Left lung (tissue), 14 donors: ENCODE results near the gene DYNLRB2. TPM values are rescaled to one million over a fixed set of nuclear protein-coding genes. Genes with fewer than 3 reads are reported as not detected.

Experiments
- ATAC-seq: fragments of 200-7000 bp; cut with Tn5 transposase; one replicate; pipeline ENCODE4 v1.9.1; 2020; ENCODE audit warnings: moderate library complexity
- DNase-seq, 4 donors: peaks; one replicate each; pipeline ENCODE4 v3.0.0-alpha.2; 2013 to 2020
- H3K27ac ChIP-seq, 2 donors: fragments of 200-600 bp; sonication (generic) in 1 of 2; one replicate each; pipeline versions ENCODE4 v1.5.0 to v1.8.0; 2020 to 2021
- H3K27me3 ChIP-seq, 2 donors: fragments of 200-600 bp; sonication (generic) in 1 of 2; one replicate each; pipeline versions ENCODE4 v1.5.0 to v1.8.0; 2020 to 2021
- H3K36me3 ChIP-seq, 2 donors: fragments of 200-600 bp; sonication (generic) in 1 of 2; one replicate each; pipeline versions ENCODE4 v1.5.0 to v1.8.0; 2020 to 2021
- H3K4me1 ChIP-seq, 2 donors: fragments of 200-600 bp; one replicate each; pipeline ENCODE4 v1.8.0; 2021
- H3K4me3 ChIP-seq, 2 donors: fragments of 200-600 bp; sonication (generic) in 1 of 2; one replicate each; pipeline versions ENCODE4 v1.5.0 to v1.8.0; 2020 to 2021; ENCODE audit warnings: mild to moderate bottlenecking in 1 of 2
- H3K9me3 ChIP-seq, 2 donors: fragments of 200-600 bp; sonication (generic) in 1 of 2; one replicate each; pipeline versions ENCODE4 v1.5.0 to v1.8.0; 2020 to 2021
- CTCF ChIP-seq, 2 donors: fragments of 200-600 bp; sonication (generic) in 1 of 2; IDR thresholded peaks; one replicate each; pipeline versions ENCODE4 v1.5.0 to v1.8.0; 2021; ENCODE audit warnings: antibody characterized with exemption in 2 of 2
- intact Hi-C, 2 donors: fragments of 100-400 bp; cut with DNase I; formaldehyde crosslinking; loops; one replicate each; pipeline versions ENCODE4 v1.11.2 to v1.14.2; 2022
- long read RNA-seq, 12 donors: library from polyadenylated mRNA in 2 of 12; unstranded in 2 of 12; transcript quantifications; one replicate each; pipeline ENCODE4 v2.0.0 and lab custom pipeline, GENCODE V29; 2019 to 2026
- polyA plus RNA-seq, 6 donors: library from polyadenylated mRNA; unstranded; fragments of 120-200 nt; gene quantifications; one replicate each; pipeline ENCODE4 v1.2.1, GENCODE V29; 2013; ENCODE audit not compliant: insufficient read length in 6 of 6
- total RNA-seq, 2 donors: library from RNA; stranded (reverse); fragmentation: NEBNext Ultra II Directional; extraction: Animal tissue kit (Norgen Biotek cat#: 25700); gene quantifications; one replicate each; pipeline ENCODE4 v1.2.1, GENCODE V29; 2021
- donor health status: DM: no; HTN: yes; CAD: no.
- donor health status: DM: no; HTN: no; CAD: no.

Gene DYNLRB2
- total RNA-seq (1 to 10 TPM in 1 of 2 donors, not detected in 1; 5.3 TPM), polyA plus RNA-seq (1 to 10 TPM; 2.8 to 9.6 (median 7.5) TPM)
- long read RNA-seq, donor 1, transcript DYNLRB2-201 (4 exons, 497 nt), result major isoform, 5 of 5 reads
- long read RNA-seq, donor 1, partial matches to known transcripts, result 0 of 5 reads
- long read RNA-seq, donor 1, other reads (novel, unspliced or antisense), result 0 of 5 reads
- long read RNA-seq, donor 2, result 0 reads
- long read RNA-seq, donor 3, result 0 reads
- long read RNA-seq, donor 4, partial matches to known transcripts, result 0 of 1 reads
- long read RNA-seq, donor 4, other reads (novel, unspliced or antisense), result 0 of 1 reads
- long read RNA-seq, donor 5, transcript DYNLRB2-201 (4 exons, 497 nt), result major isoform, 9 of 10 reads
- long read RNA-seq, donor 5, partial matches to known transcripts, result 0 of 10 reads
- long read RNA-seq, donor 5, other reads (novel, unspliced or antisense), result 0 of 10 reads
- long read RNA-seq, donor 6, partial matches to known transcripts, result 0 of 3 reads
- long read RNA-seq, donor 6, other reads (novel, unspliced or antisense), result 0 of 3 reads
- long read RNA-seq, donor 7, partial matches to known transcripts, result 0 of 1 reads
- long read RNA-seq, donor 7, other reads (novel, unspliced or antisense), result 0 of 1 reads
- long read RNA-seq, donor 8, transcript DYNLRB2-201 (4 exons, 497 nt), result major isoform, 8 of 8 reads
- long read RNA-seq, donor 8, partial matches to known transcripts, result 0 of 8 reads
- long read RNA-seq, donor 8, other reads (novel, unspliced or antisense), result 0 of 8 reads
- long read RNA-seq, donor 9, result 0 reads
- long read RNA-seq, donor 10, partial matches to known transcripts, result 0 of 3 reads
- long read RNA-seq, donor 10, other reads (novel, unspliced or antisense), result 1 of 3 reads
- long read RNA-seq, donor 11, result 0 reads
- long read RNA-seq, donor 12, transcript DYNLRB2-201 (4 exons, 497 nt), result major isoform, 6 of 6 reads
- long read RNA-seq, donor 12, partial matches to known transcripts, result 0 of 6 reads
- long read RNA-seq, donor 12, other reads (novel, unspliced or antisense), result 0 of 6 reads

- H3K9me3 ChIP-seq, result no peaks in the 10 kb centered on the region
- H3K27ac ChIP-seq, result peak within 1 kb of the TSS; percentile 47 to 74
- DNase-seq (peak; percentile 89 to 96 (median 96)), ATAC-seq (peak; percentile 98)
- peaks cover 0 to 21% of the 10 kb centered on the region in 2 donors for H3K27me3 ChIP-seq
- H3K36me3 ChIP-seq, result no peaks in the 10 kb centered on the region
- intact Hi-C loops, result loop anchor here in 1 of 2 donors (10.0 kb wide), 1 partner anchor 264 kb away; the partner anchor contains the start of gene CDYL2
- TF ChIP-seq CTCF (IDR thresholded peaks at IDR 0.05), result no peak
- peak within 1 kb of the TSS; percentile 57 to 62 for H3K4me3 ChIP-seq
- H3K4me1 ChIP-seq, result peaks cover 0 to 4% of the 10 kb centered on the region in 2 donors
Observed at GRCh38 chr16:80540516-80541305, at the start of gene DYNLRB2. Gene DYNLRB2, plus strand, starts transcription at chr16:80540993. Its CDS starts 84 bp downstream, at chr16:80541077.

GRCh38 chr16:80500116-80500859 is 40.5 kb upstream of the DYNLRB2 start:
- no peaks in the 10 kb centered on the region for H3K36me3 ChIP-seq
- TF ChIP-seq CTCF (IDR thresholded peaks at IDR 0.05), result no peak
- intact Hi-C loops, result no loop called here

GRCh38 chr16:80500961-80501525 is 39.8 kb upstream of the DYNLRB2 start:
- H3K9me3 ChIP-seq, result no peaks in the 10 kb centered on the region
- ATAC-seq (no peak), DNase-seq (peak in 1 of 4 donors; percentile 48)
- intact Hi-C loops, result no loop called here
- H3K27me3 ChIP-seq, result no peaks in the 10 kb centered on the region
- H3K27ac ChIP-seq, result no peak overlapping the region
- H3K4me3 ChIP-seq, result no peak overlapping the region
- H3K4me1 ChIP-seq, result no peaks in the 10 kb centered on the region
- H3K36me3 ChIP-seq, result no peaks in the 10 kb centered on the region
- TF ChIP-seq CTCF (IDR thresholded peaks at IDR 0.05), result no peak

More at GRCh38 chr16:80500116-80500859, 40.5 kb upstream of the DYNLRB2 start:
- ATAC-seq, result no peak
- Histone ChIP-seq H3K4me3 (no peak overlapping the region), H3K27ac (no peak overlapping the region), H3K9me3 (no peaks in the 10 kb centered on the region), H3K4me1 (no peaks in the 10 kb centered on the region), H3K27me3 (no peaks in the 10 kb centered on the region)
- DNase-seq, result no peak

GRCh38 chr16:80503107-80503506 is 37.7 kb upstream of the DYNLRB2 start:
- intact Hi-C loops, result no loop called here
- Histone ChIP-seq H3K27me3 (no peaks in the 10 kb centered on the region), H3K9me3 (no peaks in the 10 kb centered on the region), H3K4me3 (no peak overlapping the region), H3K36me3 (no peaks in the 10 kb centered on the region), H3K4me1 (no peaks in the 10 kb centered on the region), H3K27ac (no peak overlapping the region)
- ATAC-seq (no peak), DNase-seq (peak in 1 of 4 donors; percentile 22)
- TF ChIP-seq CTCF (IDR thresholded peaks at IDR 0.05), result no peak
